Stomach smooth muscle (tissue), 2 donors: ENCODE results near the gene SPATA31E1.
"Not testable (repeated sequence)": the region's sequence is repeated elsewhere in the genome, so short reads cannot be mapped to it uniquely, and the experiment has no call there.

Experiments used
- H3K27ac ChIP-seq: one replicate; pipeline ENCODE4 v1.7.0; 2013; ENCODE audit warnings: mild to moderate bottlenecking, low read length, inconsistent platforms
- H3K27me3 ChIP-seq, 2 donors: one replicate each; pipeline ENCODE4 v1.7.0; 2013; ENCODE audit warnings: low read length in 2 of 2; ENCODE audit not compliant: insufficient read depth in 2 of 2, control insufficient read depth in 1 of 2
- H3K36me3 ChIP-seq, 2 donors: one replicate each; pipeline ENCODE4 v1.7.0; 2013; ENCODE audit warnings: low read length in 2 of 2; ENCODE audit not compliant: control insufficient read depth in 2 of 2, insufficient read depth in 2 of 2
- H3K4me1 ChIP-seq: one replicate; pipeline ENCODE4 v1.7.0; 2013; ENCODE audit warnings: low read length; ENCODE audit not compliant: control insufficient read depth, insufficient read depth
- H3K4me3 ChIP-seq, 2 donors: one replicate each; pipeline ENCODE4 v1.7.0; 2013; ENCODE audit warnings: low read length in 2 of 2
- H3K9ac ChIP-seq, 2 donors: one replicate each; pipeline ENCODE4 v1.7.0; 2013; ENCODE audit warnings: low read length in 2 of 2, mild to moderate bottlenecking in 1 of 2
- H3K9me3 ChIP-seq, 2 donors: one replicate each; pipeline ENCODE4 v1.7.0; 2013; ENCODE audit warnings: low read length in 2 of 2; ENCODE audit not compliant: control insufficient read depth in 2 of 2
- donor health status: healthy.
- donor health status: Pancreatic carcinoma.

The SPATA31E1 gene

GRCh38 chr9:87896891-87897290 lies 14.2 kb downstream of the SPATA31E1 start:
- Histone ChIP-seq H3K4me3 (no peak overlapping the region), H3K36me3 (no peaks in the 10 kb centered on the region), H3K9me3 (peaks cover 3% of the 10 kb centered on the region in 2 donors), H3K27ac (no peak overlapping the region), H3K4me1 (no peaks in the 10 kb centered on the region), H3K27me3 (no peaks in the 10 kb centered on the region), H3K9ac (no peak overlapping the region)

GRCh38 chr9:87898151-87898550 lies 15.5 kb downstream of the SPATA31E1 start:
- Histone ChIP-seq H3K4me1 (no peaks in the 10 kb centered on the region), H3K9me3 (peaks cover 3% of the 10 kb centered on the region in 2 donors), H3K9ac (no peak overlapping the region), H3K27ac (no peak overlapping the region), H3K27me3 (no peaks in the 10 kb centered on the region), H3K36me3 (no peaks in the 10 kb centered on the region), H3K4me3 (no peak overlapping the region)

GRCh38 chr9:87902371-87902770 lies 19.7 kb downstream of the SPATA31E1 start:
- H3K27me3 ChIP-seq, H3K9ac ChIP-seq, H3K27ac ChIP-seq: not testable (repeated sequence)

GRCh38 chr9:87909310-87910041 lies 26.8 kb downstream of the SPATA31E1 start:
- Histone ChIP-seq H3K27ac (no peak overlapping the region), H3K27me3 (no peaks in the 10 kb centered on the region), H3K4me1 (no peaks in the 10 kb centered on the region), H3K4me3 (no peak overlapping the region), H3K9me3 (no peaks in the 10 kb centered on the region), H3K9ac (no peak overlapping the region), H3K36me3 (no peaks in the 10 kb centered on the region)

More at GRCh38 chr9:87902371-87902770, 19.7 kb downstream of the SPATA31E1 start:
- H3K4me1 ChIP-seq, H3K9me3 ChIP-seq, H3K36me3 ChIP-seq, H3K4me3 ChIP-seq: not testable (repeated sequence)

- Histone ChIP-seq H3K4me1 (no peaks in the 10 kb centered on the region), H3K4me3 (no peak overlapping the region), H3K27ac (no peak overlapping the region), H3K27me3 (no peaks in the 10 kb centered on the region), H3K36me3 (no peaks in the 10 kb centered on the region), H3K9ac (no peak overlapping the region), H3K9me3 (no peaks in the 10 kb centered on the region)
Measured at GRCh38 chr9:87910821-87911220, 28.1 kb downstream of the SPATA31E1 start.

- not testable (repeated sequence) for H3K4me1 ChIP-seq, H3K36me3 ChIP-seq, H3K27ac ChIP-seq, H3K4me3 ChIP-seq, H3K27me3 ChIP-seq, H3K9ac ChIP-seq, H3K9me3 ChIP-seq
Measured at GRCh38 chr9:87917662-87918061, 35.0 kb downstream of the SPATA31E1 start, which contains the start of gene SPATA31C1. TSS of gene SPATA31C1 (plus strand) at chr9:87917962.

- H3K4me3 ChIP-seq, H3K36me3 ChIP-seq, H3K9me3 ChIP-seq, H3K4me1 ChIP-seq, H3K27ac ChIP-seq, H3K27me3 ChIP-seq, H3K9ac ChIP-seq: not testable (repeated sequence)
Measured at GRCh38 chr9:87919013-87919412, 36.3 kb downstream of the SPATA31E1 start.

GRCh38 chr9:87921561-87921960 lies 38.9 kb downstream of the SPATA31E1 start:
- not testable (repeated sequence) for H3K36me3 ChIP-seq, H3K4me1 ChIP-seq, H3K27ac ChIP-seq, H3K4me3 ChIP-seq, H3K27me3 ChIP-seq, H3K9me3 ChIP-seq, H3K9ac ChIP-seq

GRCh38 chr9:87923012-87923411 lies 40.3 kb downstream of the SPATA31E1 start:
- not testable (repeated sequence) for H3K4me3 ChIP-seq, H3K4me1 ChIP-seq, H3K9ac ChIP-seq, H3K27me3 ChIP-seq, H3K27ac ChIP-seq, H3K9me3 ChIP-seq, H3K36me3 ChIP-seq

- not testable (repeated sequence) for H3K4me1 ChIP-seq, H3K4me3 ChIP-seq, H3K27me3 ChIP-seq, H3K9me3 ChIP-seq, H3K27ac ChIP-seq, H3K9ac ChIP-seq, H3K36me3 ChIP-seq
Measured at GRCh38 chr9:87924851-87925250, 42.2 kb downstream of the SPATA31E1 start.

- not testable (repeated sequence) for H3K9ac ChIP-seq, H3K36me3 ChIP-seq, H3K4me1 ChIP-seq, H3K27me3 ChIP-seq, H3K4me3 ChIP-seq, H3K27ac ChIP-seq, H3K9me3 ChIP-seq
Measured at GRCh38 chr9:87929152-87929551, 46.5 kb downstream of the SPATA31E1 start.
